OCI-LY7 (cell line): ENCODE results near the gene PTAFR. TPM values are rescaled to one million over a fixed set of nuclear protein-coding genes. Genes with fewer than 3 reads are reported as not detected.

Experiments used
- BruUV-seq: library from RNA; stranded (reverse); fragments of 400-500 nt; replicated peaks from 2 replicates; lab custom pipeline; 2021; lab: Mats Ljungman, UMichigan
- CTCF ChIA-PET: fragments of 300-600 bp; sonication (Branson Sonifier 250); formaldehyde crosslinking; loops from one replicate; lab custom pipeline; 2022; ENCODE audit warnings: antibody characterized with exemption; ENCODE audit not compliant: unreplicated experiment; lab: Charles Lee
- POLR2A ChIA-PET: fragments of 300-600 bp; sonication (Branson Sonifier 250); formaldehyde crosslinking; loops from one replicate; lab custom pipeline; 2022; ENCODE audit warnings: antibody characterized with exemption; lab: Charles Lee
- DNase-seq: peaks from one replicate; pipeline ENCODE4 v3.0.0-alpha.2; 2015; ENCODE audit warnings: low spot score
- H2AFZ ChIP-seq: fragments of 200-600 bp; sonication (generic), shearing (Covaris generic); 2 replicates; pipeline ENCODE4 v1.6.1; 2014; ENCODE audit warnings: mild to moderate bottlenecking, antibody characterized with exemption, low read length, moderate library complexity
- H3K27ac ChIP-seq: fragments of 200-600 bp; sonication (generic); 2 replicates; pipeline ENCODE4 v1.5.1; 2014; ENCODE audit warnings: mixed run types, low read depth, mild to moderate bottlenecking, moderate library complexity, low read length, inconsistent platforms; ENCODE audit not compliant: poor library complexity, severe bottlenecking
- H3K36me3 ChIP-seq: fragments of 200-600 bp; sonication (generic); 2 replicates; pipeline ENCODE4 v1.6.1; 2014; ENCODE audit warnings: mild to moderate bottlenecking, antibody characterized with exemption, low read length, moderate library complexity, mixed read lengths; ENCODE audit not compliant: insufficient read depth
- H3K4me1 ChIP-seq: fragments of 200-600 bp; sonication (generic); 2 replicates; pipeline ENCODE4 v1.5.1; 2014; ENCODE audit warnings: mild to moderate bottlenecking, low read length; ENCODE audit not compliant: insufficient read depth, poor library complexity, severe bottlenecking
- H3K4me2 ChIP-seq: fragments of 200-600 bp; sonication (generic); 2 replicates; pipeline ENCODE4 v1.6.1; 2014; ENCODE audit warnings: mild to moderate bottlenecking, low read length
- H3K4me3 ChIP-seq: fragments of 200-600 bp; sonication (generic); 2 replicates; pipeline ENCODE4 v1.5.1; 2014; ENCODE audit warnings: mild to moderate bottlenecking, low read depth, low read length; ENCODE audit not compliant: poor library complexity, severe bottlenecking
- H3K79me2 ChIP-seq: fragments of 200-600 bp; sonication (generic); 2 replicates; pipeline ENCODE4 v1.6.1; 2016; ENCODE audit warnings: low read depth, mild to moderate bottlenecking, low read length, moderate library complexity, mixed read lengths; ENCODE audit not compliant: insufficient read depth
- H3K9me2 ChIP-seq: fragments of 200-600 bp; sonication (generic); 2 replicates; pipeline ENCODE4 v1.6.1; 2016; ENCODE audit warnings: mild to moderate bottlenecking, low read length, mixed read lengths; ENCODE audit not compliant: insufficient read depth
- H3K9me3 ChIP-seq: fragments of 200-600 bp; sonication (generic); 2 replicates; pipeline ENCODE4 v1.6.1; 2014; ENCODE audit warnings: mild to moderate bottlenecking, mixed run types, low read length, mixed read lengths
- H4K20me1 ChIP-seq: fragments of 200-600 bp; sonication (generic); 2 replicates; pipeline ENCODE4 v1.6.1; 2014; ENCODE audit warnings: mild to moderate bottlenecking, antibody characterized with exemption, low read length, moderate library complexity, mixed read lengths; ENCODE audit not compliant: insufficient read depth
- EZH2phosphoT487 ChIP-seq: fragments of 200-600 bp; sonication (generic); IDR thresholded peaks from 2 replicates; pipeline ENCODE4 v1.6.1; 2018; ENCODE audit warnings: low read depth, borderline replicate concordance, mild to moderate bottlenecking, mixed run types, antibody characterized with exemption, low read length, moderate library complexity, mixed read lengths
- intact Hi-C: fragments of 100-400 bp; cut with micrococcal nuclease; formaldehyde crosslinking; loops from one replicate; pipeline ENCODE4 v1.10.0; 2022; ENCODE audit not compliant: unreplicated experiment
- total RNA-seq, 2 experiments: library from RNA; depleted of rRNA in 1 of 2; stranded (reverse); fragments of >200 nt in 1 of 2; shearing (Covaris generic) in 1 of 2; gene quantifications; 2 replicates each; pipeline ENCODE4 v1.2.3, GENCODE V29; 2014 to 2022
- TF ChIP-seq, protein P1 (sequence below): fragments of 200-600 bp; sonication (generic); conservative IDR thresholded peaks from 2 replicates; pipeline ENCODE4 v1.5.1; 2014; ENCODE audit warnings: mild to moderate bottlenecking, antibody characterized with exemption, low read length, moderate library complexity, mixed read lengths

The PTAFR gene
- total RNA-seq, 2 experiments from 2014 or later, result 8.0 to 32.8 TPM

- H4K20me1 ChIP-seq, result no peaks in the 10 kb centered on the region
- H3K9me3 ChIP-seq, result peaks cover 12% of the 10 kb centered on the region; the same call in 1 of the 2 replicates
- TF ChIP-seq, protein P1, sequence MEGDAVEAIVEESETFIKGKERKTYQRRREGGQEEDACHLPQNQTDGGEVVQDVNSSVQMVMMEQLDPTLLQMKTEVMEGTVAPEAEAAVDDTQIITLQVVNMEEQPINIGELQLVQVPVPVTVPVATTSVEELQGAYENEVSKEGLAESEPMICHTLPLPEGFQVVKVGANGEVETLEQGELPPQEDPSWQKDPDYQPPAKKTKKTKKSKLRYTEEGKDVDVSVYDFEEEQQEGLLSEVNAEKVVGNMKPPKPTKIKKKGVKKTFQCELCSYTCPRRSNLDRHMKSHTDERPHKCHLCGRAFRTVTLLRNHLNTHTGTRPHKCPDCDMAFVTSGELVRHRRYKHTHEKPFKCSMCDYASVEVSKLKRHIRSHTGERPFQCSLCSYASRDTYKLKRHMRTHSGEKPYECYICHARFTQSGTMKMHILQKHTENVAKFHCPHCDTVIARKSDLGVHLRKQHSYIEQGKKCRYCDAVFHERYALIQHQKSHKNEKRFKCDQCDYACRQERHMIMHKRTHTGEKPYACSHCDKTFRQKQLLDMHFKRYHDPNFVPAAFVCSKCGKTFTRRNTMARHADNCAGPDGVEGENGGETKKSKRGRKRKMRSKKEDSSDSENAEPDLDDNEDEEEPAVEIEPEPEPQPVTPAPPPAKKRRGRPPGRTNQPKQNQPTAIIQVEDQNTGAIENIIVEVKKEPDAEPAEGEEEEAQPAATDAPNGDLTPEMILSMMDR, result no peak
- no peak for TF ChIP-seq EZH2phosphoT487
- no TSS peak for BruUV-seq
- H3K36me3 ChIP-seq, result peaks cover under 1% of the 10 kb centered on the region; the same call in 1 of the 2 replicates
- peaks cover 35% of the 10 kb centered on the region for H3K4me1 ChIP-seq
- intact Hi-C loops, result no loop called here
- H3K79me2 ChIP-seq, result no peaks in the 10 kb centered on the region
- H3K4me3 ChIP-seq, result no peak overlapping the region
- no peak for DNase-seq
- CTCF ChIA-PET, result no interaction called here
- H2AFZ ChIP-seq, result no peak overlapping the region; the same call in 1 of the 2 replicates
- H3K4me2 ChIP-seq, result no peak overlapping the region
- no peaks in the 10 kb centered on the region for H3K9me2 ChIP-seq
- POLR2A ChIA-PET, result interaction anchor here (0.6 to 1.0 kb wide), 2 partner anchors 23 to 133 kb away, joined by 3 read pairs; no protein-coding TSS in a partner anchor
- no peak overlapping the region for H3K27ac ChIP-seq
Measured at GRCh38 chr1:28129150-28129549, 47.3 kb downstream of the PTAFR start.

DNA sequence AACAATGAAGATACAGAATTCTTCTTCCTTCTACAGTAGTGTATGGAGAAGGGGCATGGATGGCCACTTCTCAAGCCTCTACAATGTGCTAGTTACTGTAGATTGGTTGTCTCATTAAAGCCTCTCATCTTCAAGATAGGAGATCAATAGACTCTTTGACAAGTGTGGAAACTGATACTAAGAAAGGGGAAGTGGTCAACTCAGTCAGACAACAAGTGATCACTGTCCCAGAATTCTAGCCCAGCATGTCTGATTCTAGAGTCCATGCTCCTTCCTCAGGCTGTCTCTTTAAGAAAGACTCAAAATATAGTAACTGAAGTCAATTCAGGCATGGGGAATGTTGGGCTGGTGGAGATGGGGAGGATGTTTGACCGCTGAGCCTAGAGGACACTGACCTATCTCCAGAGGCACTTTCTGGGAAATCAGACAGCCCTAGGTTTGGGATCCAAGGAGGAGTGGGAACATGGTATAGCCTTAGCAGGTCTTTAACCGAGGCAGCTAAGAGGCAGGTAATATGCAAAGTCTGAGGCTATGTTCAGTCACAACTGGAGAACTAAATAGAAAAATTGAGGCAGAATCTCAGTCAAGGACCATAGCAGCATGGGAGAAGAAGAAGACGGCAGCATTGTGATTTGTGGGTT is 48.8 kb downstream of the PTAFR start:
- peak; percentile 53 for DNase-seq
- Histone ChIP-seq H4K20me1 (no peaks in the 10 kb centered on the region), H3K4me3 (peak overlapping the region; percentile 3), H3K27ac (peak overlapping the region; percentile 34), H3K9me3 (no peaks in the 10 kb centered on the region; the same call in 1 of the 2 replicates), H3K4me1 (peaks cover 44% of the 10 kb centered on the region), H3K9me2 (no peaks in the 10 kb centered on the region), H3K4me2 (peak overlapping the region; percentile 64), H3K79me2 (no peaks in the 10 kb centered on the region), H2AFZ (peak overlapping the region; percentile 15; the same call in 1 of the 2 replicates), H3K36me3 (no peaks in the 10 kb centered on the region)
- BruUV-seq, result no TSS peak
- ChIA-PET CTCF (no interaction called here), POLR2A (interaction anchor here (0.7 to 3.2 kb wide), 4 partner anchors 8 to 1881 kb away, joined by 4 to 15 read pairs (median 5); no protein-coding TSS in a partner anchor)
- TF ChIP-seq, protein P1, result no peak
- TF ChIP-seq EZH2phosphoT487, result no peak
- intact Hi-C loops, result no loop called here
